Nephron progenitor cell (in vitro differentiated cells): ENCODE measurements around the gene CRACR2A.

ENCODE experiments used
- DNase-seq: peaks from one replicate; pipeline ENCODE4 v3.0.0; 2021
- H3K27ac Mint-ChIP-seq: 2 replicates; pipeline ENCODE4 v1.8.0; 2021; ENCODE audit warnings: mild to moderate bottlenecking, moderate library complexity, mixed read lengths
- H3K27me3 Mint-ChIP-seq: 2 replicates; pipeline ENCODE4 v1.8.0; 2021; ENCODE audit warnings: mild to moderate bottlenecking, low read depth, mixed read lengths; ENCODE audit not compliant: poor library complexity
- H3K36me3 Mint-ChIP-seq: 2 replicates; pipeline ENCODE4 v1.8.0; 2021; ENCODE audit warnings: low read depth, mixed read lengths
- H3K4me1 Mint-ChIP-seq: 2 replicates; pipeline ENCODE4 v1.8.0; 2021; ENCODE audit warnings: mixed read lengths
- H3K4me3 Mint-ChIP-seq: 2 replicates; pipeline ENCODE4 v1.8.0; 2021; ENCODE audit warnings: mild to moderate bottlenecking, moderate library complexity, mixed read lengths
- H3K9me3 Mint-ChIP-seq: 2 replicates; pipeline ENCODE4 v1.8.0; 2021; ENCODE audit warnings: mild to moderate bottlenecking, moderate library complexity, mixed read lengths
- TF ChIP-seq, protein P1 (sequence below): fragments of 200-600 bp; sonication (generic); IDR thresholded peaks from 2 replicates; pipeline ENCODE4 v1.5.0; 2021; ENCODE audit warnings: antibody characterized with exemption

Gene CRACR2A

DNA sequence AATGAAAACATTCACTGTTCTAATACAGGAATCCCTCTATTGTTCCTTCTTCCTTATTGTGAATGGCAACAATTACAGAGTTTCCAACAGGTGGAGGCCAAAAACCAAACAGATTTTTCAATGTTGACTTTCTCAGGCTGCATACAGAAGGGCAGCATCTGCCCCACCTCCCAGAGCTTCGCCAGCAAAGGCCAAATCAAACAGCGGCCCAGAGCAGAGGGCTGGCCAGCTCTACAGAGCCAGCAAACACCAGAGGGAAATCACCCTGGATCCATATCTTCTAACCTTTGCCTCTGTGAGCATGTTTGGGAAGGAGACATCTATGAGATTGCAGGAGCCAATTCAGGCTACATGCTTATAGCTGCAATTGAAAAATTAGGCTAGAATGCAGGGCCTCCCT is 4.4 kb upstream of the CRACR2A start:
- no peak for DNase-seq
- TF ChIP-seq, protein P1, sequence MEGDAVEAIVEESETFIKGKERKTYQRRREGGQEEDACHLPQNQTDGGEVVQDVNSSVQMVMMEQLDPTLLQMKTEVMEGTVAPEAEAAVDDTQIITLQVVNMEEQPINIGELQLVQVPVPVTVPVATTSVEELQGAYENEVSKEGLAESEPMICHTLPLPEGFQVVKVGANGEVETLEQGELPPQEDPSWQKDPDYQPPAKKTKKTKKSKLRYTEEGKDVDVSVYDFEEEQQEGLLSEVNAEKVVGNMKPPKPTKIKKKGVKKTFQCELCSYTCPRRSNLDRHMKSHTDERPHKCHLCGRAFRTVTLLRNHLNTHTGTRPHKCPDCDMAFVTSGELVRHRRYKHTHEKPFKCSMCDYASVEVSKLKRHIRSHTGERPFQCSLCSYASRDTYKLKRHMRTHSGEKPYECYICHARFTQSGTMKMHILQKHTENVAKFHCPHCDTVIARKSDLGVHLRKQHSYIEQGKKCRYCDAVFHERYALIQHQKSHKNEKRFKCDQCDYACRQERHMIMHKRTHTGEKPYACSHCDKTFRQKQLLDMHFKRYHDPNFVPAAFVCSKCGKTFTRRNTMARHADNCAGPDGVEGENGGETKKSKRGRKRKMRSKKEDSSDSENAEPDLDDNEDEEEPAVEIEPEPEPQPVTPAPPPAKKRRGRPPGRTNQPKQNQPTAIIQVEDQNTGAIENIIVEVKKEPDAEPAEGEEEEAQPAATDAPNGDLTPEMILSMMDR, result no peak
- Mint-ChIP-seq H3K27ac (no peak overlapping the region), H3K27me3 (peaks cover 10% of the 10 kb centered on the region), H3K36me3 (no peaks in the 10 kb centered on the region), H3K4me1 (peaks cover 47% of the 10 kb centered on the region), H3K9me3 (peaks cover 4% of the 10 kb centered on the region), H3K4me3 (no peak overlapping the region)

DNA sequence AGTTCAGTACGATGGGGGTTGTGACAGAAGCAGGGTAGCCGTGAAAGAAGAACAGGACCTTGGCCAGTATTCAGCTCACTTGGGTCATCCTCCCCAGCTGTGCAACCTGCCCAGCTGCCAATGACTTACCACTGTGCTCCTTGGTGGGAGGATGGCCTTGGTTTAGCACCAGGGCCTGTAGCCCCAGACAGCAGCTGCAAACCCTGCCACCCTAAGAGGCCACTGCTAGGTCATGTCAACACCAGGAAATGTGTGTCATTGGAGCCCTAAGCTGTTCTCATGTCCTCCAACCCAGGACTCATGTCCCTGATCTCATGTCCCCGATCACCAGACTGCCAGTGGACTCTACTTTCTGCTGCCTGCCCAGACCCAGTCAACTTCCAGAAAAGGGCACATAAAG is 3.0 kb upstream of the CRACR2A start:
- no peak for DNase-seq

DNA sequence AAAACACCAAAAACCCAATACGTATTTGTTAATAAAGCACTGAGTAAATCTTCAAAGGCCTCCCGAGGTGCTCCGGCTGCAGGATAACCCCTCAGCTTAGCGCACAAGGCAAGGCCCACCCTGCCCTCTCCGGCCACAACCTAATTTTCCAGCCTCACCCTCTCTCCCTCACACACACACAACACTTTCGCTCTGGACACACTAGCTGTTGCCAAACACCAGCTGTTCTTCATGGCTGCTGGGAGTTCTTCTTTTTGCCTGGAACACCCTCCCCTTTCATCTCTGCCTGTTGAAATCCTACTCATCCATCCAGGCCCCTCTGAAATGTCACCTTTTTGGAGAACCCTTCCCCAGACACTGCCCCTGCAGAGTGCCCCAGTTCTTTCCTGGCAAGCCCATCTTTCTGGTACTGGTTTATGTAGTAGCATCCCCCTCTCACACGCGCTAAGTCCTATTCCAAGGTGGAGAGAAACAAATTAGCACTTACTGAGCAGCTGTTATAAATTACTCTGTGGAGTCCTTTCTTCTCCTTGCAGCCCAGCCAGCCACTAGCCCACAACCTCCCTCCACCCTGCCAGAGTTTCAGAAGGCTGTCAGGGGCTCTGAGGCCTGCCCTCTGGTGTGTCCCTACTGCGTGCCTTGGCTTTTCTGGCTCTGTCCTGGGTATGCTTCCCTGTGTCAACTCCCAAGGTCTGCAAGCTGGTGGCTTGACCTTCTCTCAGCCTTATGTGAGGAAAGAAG is 805 bp upstream of the CRACR2A start:
- DNase-seq, result peak; percentile 8
- H3K4me3 Mint-ChIP-seq, result peak overlapping the region; percentile 70
- H3K27ac Mint-ChIP-seq, result no peak overlapping the region
- H3K4me1 Mint-ChIP-seq, result peaks cover 57% of the 10 kb centered on the region
- TF ChIP-seq, protein P1, result no peak
- no peaks in the 10 kb centered on the region for H3K9me3 Mint-ChIP-seq
- no peaks in the 10 kb centered on the region for H3K36me3 Mint-ChIP-seq
- H3K27me3 Mint-ChIP-seq, result peaks cover 32% of the 10 kb centered on the region

More for the DNA sequence above, 3.0 kb upstream of the CRACR2A start:
- no peaks in the 10 kb centered on the region for H3K36me3 Mint-ChIP-seq
- peaks cover 56% of the 10 kb centered on the region for H3K4me1 Mint-ChIP-seq
- peaks cover 20% of the 10 kb centered on the region for H3K27me3 Mint-ChIP-seq
- TF ChIP-seq, protein P1, result no peak
- no peak overlapping the region for H3K27ac Mint-ChIP-seq
- peaks cover 4% of the 10 kb centered on the region for H3K9me3 Mint-ChIP-seq
- no peak overlapping the region for H3K4me3 Mint-ChIP-seq

DNA sequence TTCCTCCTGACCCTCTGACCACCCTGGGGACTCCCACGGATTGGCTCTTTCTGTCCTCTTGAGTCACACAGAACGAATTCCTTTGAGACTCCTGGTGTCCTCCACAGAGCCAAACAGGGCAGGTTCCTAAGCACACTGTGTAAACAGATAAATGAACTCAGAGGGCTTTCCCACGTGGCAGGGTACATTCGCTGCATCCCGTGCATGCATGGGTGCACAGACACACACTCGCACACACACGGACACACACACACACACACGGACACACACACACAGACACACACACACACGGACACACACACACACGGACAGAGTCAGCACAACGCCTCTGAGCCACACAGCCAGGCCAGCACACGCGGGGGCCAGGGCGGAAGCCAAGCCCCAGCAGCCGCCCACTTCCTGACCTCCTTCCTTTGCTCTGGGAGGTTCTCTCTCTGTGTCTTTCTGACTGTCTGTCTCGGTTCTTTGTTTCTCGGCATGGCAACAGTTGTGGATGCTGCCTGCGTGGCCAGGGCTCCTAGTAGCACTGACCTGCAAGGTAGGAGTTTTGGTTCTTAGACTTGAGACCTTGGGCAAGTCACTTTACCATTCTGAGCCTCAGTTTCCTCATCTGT is 706 bp downstream of the CRACR2A start:
- Mint-ChIP-seq H3K27ac (peak overlapping the region; percentile 56), H3K9me3 (no peaks in the 10 kb centered on the region), H3K4me1 (peaks cover 57% of the 10 kb centered on the region), H3K4me3 (peak overlapping the region; percentile 75), H3K27me3 (peaks cover 39% of the 10 kb centered on the region), H3K36me3 (no peaks in the 10 kb centered on the region)
- DNase-seq, result no peak
- TF ChIP-seq, protein P1, result no peak

DNA sequence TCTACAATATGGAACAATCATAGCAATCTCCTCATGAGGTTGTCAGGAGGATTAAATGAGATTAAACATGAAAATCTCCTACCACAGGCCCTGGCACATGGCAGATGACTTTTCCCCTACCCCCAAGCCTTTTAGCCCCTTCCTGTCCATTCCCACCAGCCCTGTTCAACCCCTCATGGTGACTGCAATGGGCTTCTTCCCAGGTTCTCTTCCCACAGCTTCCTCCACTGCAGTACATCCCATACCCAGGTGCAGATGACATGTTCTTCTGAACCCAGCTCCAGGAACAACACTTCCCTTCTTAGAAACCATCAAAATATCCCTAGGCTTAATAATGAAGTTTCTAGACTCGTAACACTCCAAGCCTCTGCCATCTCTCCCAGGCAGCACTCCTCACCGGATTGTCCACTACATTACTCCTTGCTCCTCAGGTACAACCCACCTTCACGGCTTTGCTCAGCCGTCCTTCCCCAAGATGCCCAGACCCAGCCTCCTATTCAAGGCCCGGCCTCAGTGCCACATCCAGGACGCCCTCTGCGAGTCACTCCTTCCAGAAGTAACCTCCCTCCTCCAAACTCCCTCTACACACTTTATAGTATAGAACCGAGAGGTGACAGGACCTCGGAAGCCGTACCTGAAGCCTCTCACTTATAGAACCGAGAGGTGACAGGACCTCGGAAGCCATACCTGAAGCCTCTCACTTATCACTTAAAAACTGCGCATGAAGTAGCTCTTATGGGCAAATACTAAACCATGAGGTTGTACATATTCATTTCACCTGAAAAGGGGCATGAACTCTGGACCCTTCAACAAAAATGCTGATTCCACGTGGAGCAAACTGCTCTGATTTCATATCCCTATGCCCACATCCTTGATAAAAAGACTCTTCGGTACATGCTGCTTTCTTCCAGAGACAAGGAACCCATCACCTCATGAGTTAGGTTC is 1.5 kb downstream of the CRACR2A start:
- TF ChIP-seq, protein P1, result no peak

More for the DNA sequence above, 1.5 kb downstream of the CRACR2A start:
- H3K4me1 Mint-ChIP-seq, result peaks cover 54% of the 10 kb centered on the region
- H3K9me3 Mint-ChIP-seq, result peaks cover 6% of the 10 kb centered on the region
- peak overlapping the region; percentile 75 for H3K4me3 Mint-ChIP-seq
- H3K27me3 Mint-ChIP-seq, result peaks cover 39% of the 10 kb centered on the region
- H3K27ac Mint-ChIP-seq, result peak overlapping the region; percentile 6
- DNase-seq, result no peak
- H3K36me3 Mint-ChIP-seq, result no peaks in the 10 kb centered on the region
